Astrocyte of the cerebellum (primary cell): ENCODE data around the gene FIBCD1.

ENCODE experiments used
- DNase-seq: peaks from one replicate; pipeline ENCODE4 v3.0.0-alpha.2; 2011; ENCODE audit warnings: low read depth
- H3K4me3 ChIP-seq: 2 replicates; pipeline ENCODE4 v1.5.1; 2011; ENCODE audit warnings: mild to moderate bottlenecking, low read depth, low read length, moderate library complexity
- in situ Hi-C: cut with HindIII; loops from 2 replicates; pipeline ENCODE4 v1.10.0; 2017; ENCODE audit warnings: low sequenced_read_pairs
- TF ChIP-seq, protein P1 (sequence below): IDR thresholded peaks from 2 replicates; pipeline ENCODE4 v1.5.1; 2012; ENCODE audit warnings: low read length, low read depth, moderate library complexity, mild to moderate bottlenecking; ENCODE audit errors: missing control alignments

The FIBCD1 gene

GRCh38 chr9:130887494-130888144, 51.4 kb downstream of the FIBCD1 start:
- no peak overlapping the region for H3K4me3 ChIP-seq
- DNase-seq, result no peak
- TF ChIP-seq, protein P1, sequence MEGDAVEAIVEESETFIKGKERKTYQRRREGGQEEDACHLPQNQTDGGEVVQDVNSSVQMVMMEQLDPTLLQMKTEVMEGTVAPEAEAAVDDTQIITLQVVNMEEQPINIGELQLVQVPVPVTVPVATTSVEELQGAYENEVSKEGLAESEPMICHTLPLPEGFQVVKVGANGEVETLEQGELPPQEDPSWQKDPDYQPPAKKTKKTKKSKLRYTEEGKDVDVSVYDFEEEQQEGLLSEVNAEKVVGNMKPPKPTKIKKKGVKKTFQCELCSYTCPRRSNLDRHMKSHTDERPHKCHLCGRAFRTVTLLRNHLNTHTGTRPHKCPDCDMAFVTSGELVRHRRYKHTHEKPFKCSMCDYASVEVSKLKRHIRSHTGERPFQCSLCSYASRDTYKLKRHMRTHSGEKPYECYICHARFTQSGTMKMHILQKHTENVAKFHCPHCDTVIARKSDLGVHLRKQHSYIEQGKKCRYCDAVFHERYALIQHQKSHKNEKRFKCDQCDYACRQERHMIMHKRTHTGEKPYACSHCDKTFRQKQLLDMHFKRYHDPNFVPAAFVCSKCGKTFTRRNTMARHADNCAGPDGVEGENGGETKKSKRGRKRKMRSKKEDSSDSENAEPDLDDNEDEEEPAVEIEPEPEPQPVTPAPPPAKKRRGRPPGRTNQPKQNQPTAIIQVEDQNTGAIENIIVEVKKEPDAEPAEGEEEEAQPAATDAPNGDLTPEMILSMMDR, result no peak
- in situ Hi-C loops, result no loop called here

DNA sequence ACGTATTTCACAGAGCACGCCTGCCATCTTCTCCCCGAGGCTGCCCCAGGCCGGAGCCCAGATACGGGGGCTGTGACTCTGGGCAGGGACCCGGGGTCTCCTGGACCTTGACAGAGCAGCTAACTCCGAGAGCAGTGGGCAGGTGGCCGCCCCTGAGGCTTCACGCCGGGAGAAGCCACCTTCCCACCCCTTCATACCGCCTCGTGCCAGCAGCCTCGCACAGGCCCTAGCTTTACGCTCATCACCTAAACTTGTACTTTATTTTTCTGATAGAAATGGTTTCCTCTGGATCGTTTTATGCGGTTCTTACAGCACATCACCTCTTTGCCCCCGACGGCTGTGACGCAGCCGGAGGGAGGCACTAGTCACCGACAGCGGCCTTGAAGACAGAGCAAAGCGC, 52.1 kb downstream of the FIBCD1 start:
- in situ Hi-C loops, result no loop called here
- TF ChIP-seq, protein P1, result no peak
- no peak for DNase-seq
- no peak overlapping the region for H3K4me3 ChIP-seq

GRCh38 chr9:130885484-130886375, 53.3 kb downstream of the FIBCD1 start:
- TF ChIP-seq, protein P1, result no peak
- DNase-seq, result no peak
- no peak overlapping the region for H3K4me3 ChIP-seq
- in situ Hi-C loops, result no loop called here

DNA sequence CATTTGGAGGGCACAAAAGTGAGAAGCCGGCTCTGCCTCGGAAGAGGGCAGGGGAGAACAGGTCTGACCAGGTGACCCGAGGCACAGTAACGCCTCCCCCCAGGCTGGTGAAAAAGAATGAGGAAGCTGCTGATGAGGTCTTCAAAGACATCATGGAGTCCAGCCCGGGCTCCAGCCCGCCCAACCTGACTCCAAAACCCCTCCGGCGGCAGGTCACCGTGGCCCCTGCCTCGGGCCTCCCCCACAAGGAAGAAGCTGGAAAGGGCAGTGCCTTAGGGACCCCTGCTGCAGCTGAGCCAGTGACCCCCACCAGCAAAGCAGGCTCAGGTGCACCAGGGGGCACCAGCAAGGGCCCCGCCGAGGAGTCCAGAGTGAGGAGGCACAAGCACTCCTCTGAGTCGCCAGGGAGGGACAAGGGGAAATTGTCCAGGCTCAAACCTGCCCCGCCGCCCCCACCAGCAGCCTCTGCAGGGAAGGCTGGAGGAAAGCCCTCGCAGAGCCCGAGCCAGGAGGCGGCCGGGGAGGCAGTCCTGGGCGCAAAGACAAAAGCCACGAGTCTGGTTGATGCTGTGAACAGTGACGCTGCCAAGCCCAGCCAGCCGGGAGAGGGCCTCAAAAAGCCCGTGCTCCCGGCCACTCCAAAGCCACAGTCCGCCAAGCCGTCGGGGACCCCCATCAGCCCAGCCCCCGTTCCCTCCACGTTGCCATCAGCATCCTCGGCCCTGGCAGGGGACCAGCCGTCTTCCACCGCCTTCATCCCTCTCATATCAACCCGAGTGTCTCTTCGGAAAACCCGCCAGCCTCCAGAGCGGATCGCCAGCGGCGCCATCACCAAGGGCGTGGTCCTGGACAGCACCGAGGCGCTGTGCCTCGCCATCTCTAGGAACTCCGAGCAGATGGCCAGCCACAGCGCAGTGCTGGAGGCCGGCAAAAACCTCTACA, 54.2 kb downstream of the FIBCD1 start:
- DNase-seq, result no peak
- TF ChIP-seq, protein P1, result no peak
- H3K4me3 ChIP-seq, result no peak overlapping the region
- in situ Hi-C loops, result no loop called here

GRCh38 chr9:130884111-130884531, 54.9 kb downstream of the FIBCD1 start:
- in situ Hi-C loops, result no loop called here
- TF ChIP-seq, protein P1, result no peak
- H3K4me3 ChIP-seq, result no peak overlapping the region
- DNase-seq, result no peak

GRCh38 chr9:130883479-130883878, 55.6 kb downstream of the FIBCD1 start:
- TF ChIP-seq, protein P1, result no peak
- H3K4me3 ChIP-seq, result no peak overlapping the region
- in situ Hi-C loops, result no loop called here
- DNase-seq, result no peak
